ENCODE results near the gene ACIN1. TPM values are rescaled to one million over a fixed set of nuclear protein-coding genes. Genes with fewer than 3 reads are reported as not detected.

The ACIN1 gene
- total RNA-seq, 1 experiment from 2014 or later = 333 TPM

GRCh38 chr14:23095196-23096108, 516 bp upstream of the ACIN1 start, which contains the start of gene C14orf119:
Gene C14orf119, plus strand, starts transcription at chr14:23095505. Its CDS starts 2,154 bp downstream, at chr14:23097659.
- Mint-ChIP-seq H3K4me3 (no peak within 1 kb of the TSS), H3K27ac (no peak within 1 kb of the TSS), H3K27me3 (ENCODE audit: low read depth) (no peaks in the 10 kb centered on the region), H3K36me3 (ENCODE audit: insufficient read depth in 1 of 3, low read depth in 3 of 3) (peaks cover 27 to 53% (median 49%) of the 10 kb centered on the region in 3 experiments), H3K9me3 (no peaks in the 10 kb centered on the region), H3K4me1 (peaks cover 28% of the 10 kb centered on the region in 2 experiments)
- Histone ChIP-seq H3K79me1 (ENCODE audit: insufficient read depth, low read depth, low read length, poor library complexity, severe bottlenecking) (peaks cover 5% of the 10 kb centered on the region), H3K27me3 (ENCODE audit: insufficient read depth, low read length) (no peaks in the 10 kb centered on the region), H3K23me2 (ENCODE audit: insufficient read length, low read depth, low read length, poor library complexity, severe bottlenecking) (peaks cover 6% of the 10 kb centered on the region), H3K4ac (ENCODE audit: low read depth, low read length) (no peak within 1 kb of the TSS; the same call in 1 of the 2 replicates), H2BK12ac (ENCODE audit: insufficient read length, low read depth, low read length) (peak within 1 kb of the TSS; percentile 77), H3K27ac (ENCODE audit: insufficient read length, low read depth, low read length) (peak within 1 kb of the TSS; percentile 73), H2AFZ (ENCODE audit: low read length) (no peak within 1 kb of the TSS), H4K91ac (ENCODE audit: insufficient read length, low read depth, low read length) (no peak within 1 kb of the TSS), H3K9me3 (ENCODE audit: control insufficient read depth, low read depth, low read length) (no peaks in the 10 kb centered on the region), H3K4me2 (ENCODE audit: insufficient read depth, insufficient read length, low read length) (peak within 1 kb of the TSS; percentile 93), H4K20me1 (ENCODE audit: control insufficient read depth, insufficient read depth, insufficient read length) (no peaks in the 10 kb centered on the region), H3K56ac (ENCODE audit: insufficient read length, low read depth, low read length) (peak within 1 kb of the TSS; percentile 52), H2BK5ac (ENCODE audit: insufficient read length, low read length) (peak within 1 kb of the TSS; percentile 74), H3K23ac (ENCODE audit: insufficient read length, low read depth, low read length) (no peak within 1 kb of the TSS), H2BK120ac (ENCODE audit: low read depth, low read length, poor library complexity, severe bottlenecking) (no peak within 1 kb of the TSS), H2BK15ac (ENCODE audit: low read depth, low read length) (0 out of 2 replicates have a peak within 1 kb of the TSS, but pooled peaks have one; percentile 68), H4K8ac (replicated peaks; ENCODE audit: insufficient read length, low read depth, low read length) (no peak within 1 kb of the TSS), H3T11ph (ENCODE audit: low read length) (no peak within 1 kb of the TSS), H2BK20ac (ENCODE audit: low read depth, low read length, poor library complexity, severe bottlenecking) (no peak within 1 kb of the TSS), H3K79me2 (ENCODE audit: insufficient read depth, low read length) (peaks cover 19% of the 10 kb centered on the region), H3K4me1 (ENCODE audit: insufficient read depth, low read length) (peaks cover 2% of the 10 kb centered on the region; the same call in 1 of the 2 replicates), H3K9ac (ENCODE audit: extremely low read depth, insufficient read length, low read length) (peak within 1 kb of the TSS; percentile 99), H4K5ac (ENCODE audit: insufficient read length, low read depth, low read length) (peak within 1 kb of the TSS; percentile 83), H3K18ac (ENCODE audit: insufficient read length, low read depth, low read length) (peak within 1 kb of the TSS; percentile 99), H3K14ac (ENCODE audit: insufficient read depth, low read length) (peak within 1 kb of the TSS; percentile 97), H2AK5ac (ENCODE audit: insufficient read length, low read length) (no peak within 1 kb of the TSS)
- DNase-seq = peak; percentile 99
- TF ChIP-seq CTCF (conservative IDR thresholded peaks at IDR 0.05) = no peak
- no CpG with 5 or more reads among the region's 46 CpGs for WGBS (ENCODE audit: extremely low coverage, insufficient read length, low lambda C conversion rate)
